Measurements from ENCODE around the gene TBC1D22B.

- TF ChIP-seq ZFP37 (tag by site-specific recombination; IDR thresholded peaks at IDR 0.05), result no peak
- no peak for TF ChIP-seq ZNF23 (tag by site-specific recombination; IDR thresholded peaks at IDR 0.05; ENCODE audit: borderline replicate concordance)
- no peak for TF ChIP-seq ZNF112 (tag by site-specific recombination; IDR thresholded peaks at IDR 0.05)
- no peak for TF ChIP-seq ZNF776 (tag by site-specific recombination; IDR thresholded peaks at IDR 0.05; ENCODE audit: borderline replicate concordance)
- TF ChIP-seq CTCF (tag by site-specific recombination; IDR thresholded peaks at IDR 0.05), result no peak
- no peak for TF ChIP-seq ZBTB1 (tag by site-specific recombination; IDR thresholded peaks at IDR 0.05)
- TF ChIP-seq YY1 (tag by site-specific recombination; IDR thresholded peaks at IDR 0.05), result no peak
- no peak for TF ChIP-seq ZNF596 (tag by site-specific recombination; IDR thresholded peaks at IDR 0.05)
- TF ChIP-seq SP7 (tag by site-specific recombination; IDR thresholded peaks at IDR 0.05), result no peak
- no peak for TF ChIP-seq EGR2 (tag by site-specific recombination; IDR thresholded peaks at IDR 0.05; ENCODE audit: low read depth)
- TF ChIP-seq ZNF133 (tag by site-specific recombination; IDR thresholded peaks at IDR 0.05), result no peak
- TF ChIP-seq ZNF155 (tag by site-specific recombination; IDR thresholded peaks at IDR 0.05), result no peak
Observed at GRCh38 chr6:37362101-37362828, 104.7 kb downstream of the TBC1D22B start.

All from HEK293 (cell line).